ENCODE results near the gene DBNDD1. TPM values are rescaled to one million over a fixed set of nuclear protein-coding genes. Genes with fewer than 3 reads are reported as not detected.

The DBNDD1 gene
- total and polyA plus RNA-seq, 10 of the 15 experiments (the other 5 are each of a cell fraction or from before 2014, with no cell fraction given): 0.06 to 4.6 (median 0.55) TPM

GRCh38 chr16:90034504-90034903 is 15.2 kb upstream of the DBNDD1 start:
- Histone ChIP-seq H2AFZ (ENCODE audit: control insufficient read depth, low read depth, low read length) (no peak overlapping the region), H3K4me1 (ENCODE audit: control insufficient read depth, insufficient read depth, low read length) (no peaks in the 10 kb centered on the region), H3K36me3 (ENCODE audit: control insufficient read depth in 2 of 2, insufficient read depth in 2 of 2, low read length in 1 of 2) (no peaks in the 10 kb centered on the region), H3K27ac (ENCODE audit: control insufficient read depth, insufficient read depth) (no peak overlapping the region), H4K20me1 (ENCODE audit: control insufficient read depth, insufficient read depth) (no peaks in the 10 kb centered on the region), H3K9me3 (replicated peaks; ENCODE audit: control insufficient read depth, insufficient read depth, low read length) (no peaks in the 10 kb centered on the region), H3K4me2 (ENCODE audit: control insufficient read depth, insufficient read depth) (no peak overlapping the region), H3K4me3 (no peak overlapping the region), H3K9ac (ENCODE audit: control insufficient read depth, insufficient read depth, low read length) (no peak overlapping the region), H3K27me3 (replicated peaks in 1 of 2; ENCODE audit: control insufficient read depth in 2 of 2, insufficient read depth in 2 of 2, low read length in 1 of 2) (no peaks in the 10 kb centered on the region), H3K79me2 (ENCODE audit: control insufficient read depth, insufficient read depth, low read length) (no peaks in the 10 kb centered on the region)
- in situ Hi-C loops (cut with MboI): no loop called here
- BruUV-seq (replicated peaks): no TSS peak
- ChIA-PET CTCF (no interaction called here), RAD21 (ENCODE audit: unreplicated experiment) (no interaction called here), POLR2A (interaction anchor here (0.5 kb wide), 1 partner anchor 9 kb away, joined by 4 read pairs; no protein-coding TSS in a partner anchor), SMC1A (ENCODE audit: uncharacterized antibody, unreplicated experiment) (no interaction called here)
- no peak for DNase-seq (ENCODE audit: low read depth, low spot score)
- WGBS (ENCODE audit: insufficient coverage, insufficient replicate concordance, low lambda C conversion rate, missing lambda C conversion rate): 87% methylated on average over 8 of the region's 8 CpGs
- FAIRE-seq: no peak
- intact Hi-C loops (cut with micrococcal nuclease; ENCODE audit: unreplicated experiment): no loop called here
- no peak for ATAC-seq
- no peak for TF ChIP-seq POLR2AphosphoS2 (IDR thresholded peaks at IDR 0.05; ENCODE audit: low read depth, low read length)
- TF ChIP-seq MXI1 (IDR thresholded peaks at IDR 0.05; ENCODE audit: low read depth, low read length): no peak
- TF ChIP-seq KDM1A (IDR thresholded peaks at IDR 0.05; ENCODE audit: borderline replicate concordance): no peak
- TF ChIP-seq ASH2L (IDR thresholded peaks at IDR 0.05; ENCODE audit: borderline replicate concordance, low read depth): no peak
- TF ChIP-seq ZBTB40 (IDR thresholded peaks at IDR 0.05; ENCODE audit: borderline replicate concordance): no peak
